ENCODE measurements around the gene NLRC3.
"Not testable (repeated sequence)": the region's sequence is repeated elsewhere in the genome, so short reads cannot be mapped to it uniquely, and the experiment has no call there.

The NLRC3 gene

GRCh38 chr16:3577302-3577752 is at the start of gene NLRC3:
Gene NLRC3, minus strand, starts transcription at chr16:3577403. Its CDS starts 12,367 bp downstream, at chr16:3565036.
- no peak for DNase-seq

- DNase-seq = no peak
Measured at GRCh38 chr16:3625911-3626732, 48.9 kb upstream of the NLRC3 start.

- no peak for DNase-seq
Measured at GRCh38 chr16:3625331-3625730, 48.1 kb upstream of the NLRC3 start.

- DNase-seq = no peak
Measured at GRCh38 chr16:3623642-3624041, 46.4 kb upstream of the NLRC3 start.

GRCh38 chr16:3618769-3619141 is 41.6 kb upstream of the NLRC3 start:
- no peak for DNase-seq

GRCh38 chr16:3612510-3613466 is 35.6 kb upstream of the NLRC3 start:
- DNase-seq = no peak

- DNase-seq = peak; percentile 67 to 79
Measured at GRCh38 chr16:3611146-3611975, 34.2 kb upstream of the NLRC3 start, which contains the start of gene SLX4. Gene SLX4, minus strand, starts transcription at chr16:3611606. Its CDS starts 2,642 bp downstream, at chr16:3608964.

GRCh38 chr16:3610698-3611145 is 33.5 kb upstream of the NLRC3 start:
- no peak for DNase-seq

GRCh38 chr16:3609895-3610697 is 32.9 kb upstream of the NLRC3 start:
- DNase-seq = no peak

- not testable (repeated sequence) for DNase-seq
Measured at GRCh38 chr16:3608976-3609375, 31.8 kb upstream of the NLRC3 start.

- DNase-seq = no peak
Measured at GRCh38 chr16:3608069-3608468, 30.9 kb upstream of the NLRC3 start.

GRCh38 chr16:3607634-3608033 is 30.4 kb upstream of the NLRC3 start:
- DNase-seq = no peak

GRCh38 chr16:3607161-3607560 is 30.0 kb upstream of the NLRC3 start:
- DNase-seq = no peak

- peak in 1 of 2 donors; percentile 28 for DNase-seq
Measured at GRCh38 chr16:3606441-3606840, 29.2 kb upstream of the NLRC3 start.

GRCh38 chr16:3602320-3602653 is 25.1 kb upstream of the NLRC3 start:
- DNase-seq = no peak

- DNase-seq = no peak
Measured at GRCh38 chr16:3601614-3602319, 24.6 kb upstream of the NLRC3 start.

GRCh38 chr16:3599922-3600321 is 22.7 kb upstream of the NLRC3 start:
- DNase-seq = no peak

GRCh38 chr16:3599121-3599520 is 21.9 kb upstream of the NLRC3 start:
- DNase-seq = no peak

GRCh38 chr16:3598236-3598635 is 21.0 kb upstream of the NLRC3 start:
- no peak for DNase-seq

GRCh38 chr16:3597676-3598075 is 20.5 kb upstream of the NLRC3 start:
- DNase-seq = no peak

- no peak for DNase-seq
Measured at GRCh38 chr16:3597226-3597625, 20.0 kb upstream of the NLRC3 start.

All from hippocampal formation (tissue), 2 donors.